Measurements from ENCODE around the gene CCL21.

CCL21 gene

DNA sequence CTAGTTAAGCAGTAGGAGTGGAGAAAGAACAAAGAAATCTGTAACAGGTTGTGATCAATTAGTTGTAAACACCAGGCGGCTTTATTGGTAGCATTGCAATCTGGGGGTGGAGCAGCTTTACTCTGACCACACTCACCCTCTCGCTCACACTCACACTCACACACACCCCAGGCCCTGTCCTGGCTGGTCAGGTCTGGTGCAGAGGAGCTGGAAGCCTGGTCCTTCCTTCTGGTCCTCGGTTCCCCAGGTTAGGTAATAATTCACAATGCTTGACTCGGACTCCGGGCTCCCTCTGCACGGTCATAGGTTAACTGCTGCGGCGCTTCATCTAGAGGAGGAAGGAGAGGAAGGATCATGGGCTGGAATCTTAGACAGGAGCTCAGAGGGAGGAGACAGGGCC lies 20.4 kb downstream of the CCL21 start:
- H3K4me3 ChIP-seq (ENCODE audit: low read depth, low read length) = no peak overlapping the region
- TF ChIP-seq, protein P1, sequence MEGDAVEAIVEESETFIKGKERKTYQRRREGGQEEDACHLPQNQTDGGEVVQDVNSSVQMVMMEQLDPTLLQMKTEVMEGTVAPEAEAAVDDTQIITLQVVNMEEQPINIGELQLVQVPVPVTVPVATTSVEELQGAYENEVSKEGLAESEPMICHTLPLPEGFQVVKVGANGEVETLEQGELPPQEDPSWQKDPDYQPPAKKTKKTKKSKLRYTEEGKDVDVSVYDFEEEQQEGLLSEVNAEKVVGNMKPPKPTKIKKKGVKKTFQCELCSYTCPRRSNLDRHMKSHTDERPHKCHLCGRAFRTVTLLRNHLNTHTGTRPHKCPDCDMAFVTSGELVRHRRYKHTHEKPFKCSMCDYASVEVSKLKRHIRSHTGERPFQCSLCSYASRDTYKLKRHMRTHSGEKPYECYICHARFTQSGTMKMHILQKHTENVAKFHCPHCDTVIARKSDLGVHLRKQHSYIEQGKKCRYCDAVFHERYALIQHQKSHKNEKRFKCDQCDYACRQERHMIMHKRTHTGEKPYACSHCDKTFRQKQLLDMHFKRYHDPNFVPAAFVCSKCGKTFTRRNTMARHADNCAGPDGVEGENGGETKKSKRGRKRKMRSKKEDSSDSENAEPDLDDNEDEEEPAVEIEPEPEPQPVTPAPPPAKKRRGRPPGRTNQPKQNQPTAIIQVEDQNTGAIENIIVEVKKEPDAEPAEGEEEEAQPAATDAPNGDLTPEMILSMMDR (IDR thresholded peaks at IDR 0.05; ENCODE audit: low read depth, low read length) = no peak

DNA sequence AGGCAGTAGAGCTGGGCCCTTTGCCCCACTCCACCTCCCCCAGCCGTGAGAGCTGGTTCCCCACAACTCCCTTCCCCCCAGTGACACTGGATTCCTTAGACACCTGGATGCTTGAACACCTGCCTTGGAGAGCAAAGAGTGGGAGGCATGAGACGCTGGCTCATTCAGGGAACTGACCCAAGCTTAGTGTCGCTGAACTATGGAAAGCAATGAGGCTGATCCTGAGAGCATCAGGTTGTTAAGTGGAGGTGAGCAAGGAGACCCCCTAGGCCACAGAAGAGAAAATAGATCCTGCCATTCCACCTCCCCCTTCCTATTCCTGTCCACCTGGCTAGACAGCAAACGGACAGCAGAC lies 20.8 kb downstream of the CCL21 start:
- TF ChIP-seq, protein P1 (IDR thresholded peaks at IDR 0.05; ENCODE audit: low read depth, low read length) = no peak
- H3K4me3 ChIP-seq (ENCODE audit: low read depth, low read length) = no peak overlapping the region

DNA sequence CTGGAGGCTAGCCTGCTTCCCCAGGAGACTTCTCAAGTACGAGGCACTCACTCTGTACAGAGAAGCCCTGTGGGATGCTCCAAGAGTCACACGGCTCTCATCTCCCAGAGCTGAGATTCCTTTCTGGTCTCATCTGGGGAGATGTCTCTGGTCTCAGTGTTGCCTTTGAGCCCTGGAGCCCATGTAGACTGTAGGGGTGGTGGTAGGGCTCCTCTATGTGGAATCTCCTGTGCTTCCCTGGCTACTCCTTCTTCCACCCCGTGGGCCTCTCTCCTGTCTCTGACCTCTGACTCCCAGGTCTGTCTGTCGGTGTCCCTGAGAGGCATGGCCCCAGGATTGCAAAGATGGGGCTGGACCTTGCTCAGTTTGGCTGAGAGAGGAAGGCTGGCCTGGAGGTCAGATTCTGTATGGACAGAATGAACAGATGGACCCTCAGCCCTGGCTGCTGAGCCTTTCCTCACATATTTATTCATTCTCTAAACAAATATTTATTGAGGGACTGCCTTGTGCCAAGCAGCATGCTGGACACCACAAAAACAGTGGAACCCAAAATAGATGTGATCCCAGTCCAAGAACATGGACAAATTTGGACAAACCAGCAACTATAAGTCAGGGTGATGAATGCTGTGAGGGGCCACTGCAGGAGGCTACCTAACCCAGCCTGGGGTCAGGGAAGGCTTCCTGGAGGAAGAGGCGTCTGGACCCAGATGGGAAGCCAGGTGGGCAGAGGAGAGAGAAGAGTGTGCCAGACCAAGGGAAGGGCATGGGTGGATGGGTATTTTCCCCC lies 21.4 kb downstream of the CCL21 start:
- H3K4me3 ChIP-seq (ENCODE audit: low read depth, low read length) = no peak overlapping the region
- TF ChIP-seq, protein P1 (IDR thresholded peaks at IDR 0.05; ENCODE audit: low read depth, low read length) = no peak

DNA sequence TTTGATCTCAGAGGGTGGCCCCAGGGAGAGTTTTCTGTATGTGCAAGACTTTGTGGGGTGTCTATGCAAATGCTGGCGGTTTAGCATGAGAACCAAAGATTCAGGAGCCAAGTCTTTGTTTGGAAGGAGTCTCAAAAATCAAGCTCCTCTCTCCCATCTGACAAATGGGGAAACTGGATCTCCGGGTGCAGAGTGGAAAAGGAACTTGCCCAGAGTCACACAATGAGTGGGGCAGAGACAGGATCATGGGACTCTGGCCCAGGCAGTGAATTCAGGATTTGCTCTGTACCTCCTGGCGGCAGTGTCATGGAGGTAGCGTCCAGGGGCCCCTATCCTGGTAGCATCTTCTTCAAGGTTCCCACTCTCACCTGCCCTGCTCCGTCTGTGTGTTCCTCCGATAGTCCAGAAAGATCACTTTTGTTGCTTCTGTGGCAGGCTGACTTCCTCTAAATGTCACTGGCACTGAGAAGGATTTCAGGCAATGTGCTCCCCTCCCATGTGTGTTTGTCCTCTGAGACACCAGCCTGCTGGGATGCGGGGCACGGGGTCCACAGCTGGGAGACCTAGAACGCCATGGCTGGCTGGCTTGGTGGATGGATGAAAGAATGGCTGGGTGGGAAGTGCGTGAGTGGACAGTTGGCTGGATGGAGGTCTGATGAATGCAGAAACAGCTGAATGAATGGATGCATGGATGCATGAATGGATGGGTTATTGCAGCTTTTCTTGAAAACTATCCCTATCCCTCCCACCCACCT lies 22.5 kb downstream of the CCL21 start:
- H3K4me3 ChIP-seq (ENCODE audit: low read depth, low read length) = no peak overlapping the region
- TF ChIP-seq, protein P1 (IDR thresholded peaks at IDR 0.05; ENCODE audit: low read depth, low read length) = no peak

DNA sequence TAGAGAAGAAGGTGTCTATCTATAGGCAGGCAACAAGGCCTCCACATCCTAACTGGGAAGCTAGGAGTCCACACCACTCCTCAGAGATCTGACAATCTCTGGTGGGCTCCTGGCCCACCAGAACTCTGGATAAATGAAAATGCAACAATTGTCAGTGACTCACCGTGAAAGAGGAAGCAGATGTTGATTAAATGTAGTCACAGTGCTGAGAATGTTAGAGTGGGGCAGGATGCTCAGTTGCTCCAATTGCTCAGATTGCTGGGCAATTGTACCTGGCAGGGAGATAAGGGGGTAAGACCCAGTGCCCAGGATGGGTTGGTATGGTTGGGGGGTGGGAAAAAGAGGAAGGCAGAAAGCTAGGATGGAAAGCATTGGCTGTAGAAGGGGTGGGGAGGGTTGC lies 23.2 kb downstream of the CCL21 start:
- TF ChIP-seq, protein P1 (IDR thresholded peaks at IDR 0.05; ENCODE audit: low read depth, low read length) = no peak
- no peak overlapping the region for H3K4me3 ChIP-seq (ENCODE audit: low read depth, low read length)

DNA sequence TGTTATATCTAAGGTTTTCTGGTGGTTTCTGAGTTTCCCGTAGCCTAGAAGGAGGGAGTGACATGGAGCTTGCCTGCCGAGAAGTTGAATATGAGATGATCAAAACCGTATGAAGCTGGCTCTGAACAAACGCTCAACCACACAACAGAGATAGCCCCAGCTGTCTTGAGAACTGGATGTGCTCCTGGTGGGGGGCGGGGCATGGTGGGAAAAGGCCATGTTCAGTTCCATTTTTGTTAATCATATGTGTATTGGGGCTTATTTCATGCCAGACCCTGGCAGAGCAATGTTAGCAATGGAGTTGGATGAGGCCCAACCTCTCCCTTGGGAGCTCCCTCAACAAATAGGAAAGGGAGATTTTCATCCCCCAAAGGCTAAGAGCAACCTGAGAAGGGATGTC lies 23.7 kb downstream of the CCL21 start:
- TF ChIP-seq, protein P1 (IDR thresholded peaks at IDR 0.05; ENCODE audit: low read depth, low read length) = no peak
- no peak overlapping the region for H3K4me3 ChIP-seq (ENCODE audit: low read depth, low read length)

DNA sequence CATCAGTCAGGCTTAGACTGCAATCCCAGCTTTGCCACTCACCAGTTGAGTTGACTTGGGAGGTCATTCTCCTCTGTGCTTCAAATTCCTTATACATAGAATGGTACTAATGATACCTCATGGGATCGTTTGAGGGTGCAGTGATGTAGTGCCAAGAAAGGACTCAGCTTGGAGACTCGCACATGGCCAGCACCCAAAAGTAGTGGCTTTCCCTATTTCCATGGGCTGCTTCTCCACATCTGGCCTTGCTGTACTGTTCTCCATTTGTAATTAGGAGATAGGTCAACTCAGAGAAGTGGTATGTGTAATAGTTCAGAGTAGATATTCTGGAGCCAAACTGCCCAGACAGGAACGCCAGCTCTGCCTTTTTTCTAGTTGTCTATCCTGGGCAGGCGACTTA lies 24.3 kb downstream of the CCL21 start:
- no peak overlapping the region for H3K4me3 ChIP-seq (ENCODE audit: low read depth, low read length)
- TF ChIP-seq, protein P1 (IDR thresholded peaks at IDR 0.05; ENCODE audit: low read depth, low read length) = no peak

Measured in WI38 (cell line).